AG04449 (cell line): ENCODE data around the gene CYB561D2.
A peak's percentile ranks its signal among the peaks of the same experiment; 100 is the strongest.
"Not testable (repeated sequence)": the region's sequence is repeated elsewhere in the genome, so short reads cannot be mapped to it uniquely, and the experiment has no call there.

ENCODE experiments used
- CTCF ChIA-PET: fragments of 350-600 bp; formaldehyde crosslinking; extraction: SDS; loops from one replicate; lab custom pipeline; 2021; ENCODE audit warnings: antibody characterized with exemption; lab: Yijun Ruan, JAX
- POLR2A ChIA-PET: fragments of 400-600, 350-600 bp; formaldehyde crosslinking; extraction: SDS; loops from one replicate; lab custom pipeline; 2020; ENCODE audit warnings: antibody characterized with exemption, inconsistent platforms; lab: Yijun Ruan, JAX
- DNase-seq: peaks from one replicate; pipeline ENCODE4 v3.0.0-alpha.2; 2010; ENCODE audit warnings: low read depth, low spot score
- H3K4me3 ChIP-seq: 2 replicates; pipeline ENCODE4 v1.5.1; 2011; ENCODE audit warnings: low read depth, mild to moderate bottlenecking, control low read depth, low read length
- TF ChIP-seq, protein P1 (sequence below): IDR thresholded peaks from one replicate; pipeline ENCODE4 v1.5.1; 2011; ENCODE audit warnings: mild to moderate bottlenecking, moderate library complexity, low read length, control low read depth, inconsistent platforms; ENCODE audit not compliant: insufficient read depth; ENCODE audit errors: missing control alignments

CYB561D2 gene

DNA sequence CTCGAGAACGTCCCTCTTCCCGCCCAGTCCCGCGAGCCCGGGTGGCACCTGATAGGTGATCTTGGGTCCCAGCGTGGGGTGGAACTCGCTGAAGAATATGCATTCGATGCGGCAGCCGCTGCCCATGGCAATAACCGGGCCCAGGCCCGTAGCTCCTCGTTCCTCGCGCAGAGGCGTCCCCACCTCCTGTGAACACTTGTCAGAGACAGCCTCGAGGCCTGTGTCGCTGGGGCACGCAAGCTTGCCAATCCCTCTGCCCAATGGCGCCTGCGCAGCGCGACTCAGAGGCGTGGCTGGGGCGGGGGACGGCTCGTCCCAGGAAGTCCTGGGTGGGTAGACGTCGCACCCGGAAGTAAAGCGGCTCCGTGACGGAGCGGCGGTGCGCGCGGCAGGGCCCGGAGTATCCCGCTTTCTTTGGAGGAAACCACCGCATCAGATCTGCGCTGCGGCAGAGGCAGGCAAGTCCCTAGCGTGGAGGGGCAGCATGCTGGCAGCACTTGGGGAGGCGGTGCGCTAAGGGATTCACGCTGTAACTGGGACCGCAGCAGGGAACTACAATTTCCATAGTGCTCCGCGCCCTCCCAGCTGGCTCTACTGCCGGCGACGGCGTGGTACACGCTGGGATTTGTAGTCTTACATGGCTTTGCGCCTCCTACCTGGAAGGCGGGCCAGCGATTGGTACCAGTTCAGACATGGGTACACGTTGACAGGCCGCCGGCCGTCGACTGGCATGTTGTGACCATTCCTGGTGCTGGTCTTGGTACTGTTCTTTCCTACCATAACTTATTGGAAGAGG lies at the start of gene CYB561D2, which contains the start of gene NPRL2:
Gene CYB561D2, plus strand, starts transcription at position 336 of the 796 bp plus-strand sequence. CDS start 572 bp downstream, outside the sequence.
Gene NPRL2, minus strand, starts transcription at position 249 of the 796 bp plus-strand sequence. Its CDS starts 123 bp downstream, at position 126.
- ChIA-PET POLR2A (interaction anchor here (0.6 to 1.8 kb wide), 8 partner anchors 9 to 265 kb away, joined by 3 to 10 read pairs (median 3); partner anchors contain the start of genes HEMK1, RASSF1 and TMEM115), CTCF (interaction anchor here (0.7 to 16.7 kb wide), 9 partner anchors 8 to 264 kb away, joined by 3 to 473 read pairs (median 6); partner anchors contain the start of genes MAPKAPK3 and RASSF1)
- TF ChIP-seq, protein P1, sequence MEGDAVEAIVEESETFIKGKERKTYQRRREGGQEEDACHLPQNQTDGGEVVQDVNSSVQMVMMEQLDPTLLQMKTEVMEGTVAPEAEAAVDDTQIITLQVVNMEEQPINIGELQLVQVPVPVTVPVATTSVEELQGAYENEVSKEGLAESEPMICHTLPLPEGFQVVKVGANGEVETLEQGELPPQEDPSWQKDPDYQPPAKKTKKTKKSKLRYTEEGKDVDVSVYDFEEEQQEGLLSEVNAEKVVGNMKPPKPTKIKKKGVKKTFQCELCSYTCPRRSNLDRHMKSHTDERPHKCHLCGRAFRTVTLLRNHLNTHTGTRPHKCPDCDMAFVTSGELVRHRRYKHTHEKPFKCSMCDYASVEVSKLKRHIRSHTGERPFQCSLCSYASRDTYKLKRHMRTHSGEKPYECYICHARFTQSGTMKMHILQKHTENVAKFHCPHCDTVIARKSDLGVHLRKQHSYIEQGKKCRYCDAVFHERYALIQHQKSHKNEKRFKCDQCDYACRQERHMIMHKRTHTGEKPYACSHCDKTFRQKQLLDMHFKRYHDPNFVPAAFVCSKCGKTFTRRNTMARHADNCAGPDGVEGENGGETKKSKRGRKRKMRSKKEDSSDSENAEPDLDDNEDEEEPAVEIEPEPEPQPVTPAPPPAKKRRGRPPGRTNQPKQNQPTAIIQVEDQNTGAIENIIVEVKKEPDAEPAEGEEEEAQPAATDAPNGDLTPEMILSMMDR, result no peak
- DNase-seq, result peak; percentile 55
- H3K4me3 ChIP-seq, result peak within 1 kb of the TSS; percentile 99

- POLR2A ChIA-PET, result no interaction called here
- no peak overlapping the region for H3K4me3 ChIP-seq
- CTCF ChIA-PET, result interaction anchor here (1.3 to 1.6 kb wide), 2 partner anchors 13 to 22 kb away, joined by 3 to 4 read pairs; no protein-coding TSS in a partner anchor
- TF ChIP-seq, protein P1, result no peak
- no peak for DNase-seq
Measured at GRCh38 chr3:50302095-50303012, 48.3 kb upstream of the CYB561D2 start.

DNA sequence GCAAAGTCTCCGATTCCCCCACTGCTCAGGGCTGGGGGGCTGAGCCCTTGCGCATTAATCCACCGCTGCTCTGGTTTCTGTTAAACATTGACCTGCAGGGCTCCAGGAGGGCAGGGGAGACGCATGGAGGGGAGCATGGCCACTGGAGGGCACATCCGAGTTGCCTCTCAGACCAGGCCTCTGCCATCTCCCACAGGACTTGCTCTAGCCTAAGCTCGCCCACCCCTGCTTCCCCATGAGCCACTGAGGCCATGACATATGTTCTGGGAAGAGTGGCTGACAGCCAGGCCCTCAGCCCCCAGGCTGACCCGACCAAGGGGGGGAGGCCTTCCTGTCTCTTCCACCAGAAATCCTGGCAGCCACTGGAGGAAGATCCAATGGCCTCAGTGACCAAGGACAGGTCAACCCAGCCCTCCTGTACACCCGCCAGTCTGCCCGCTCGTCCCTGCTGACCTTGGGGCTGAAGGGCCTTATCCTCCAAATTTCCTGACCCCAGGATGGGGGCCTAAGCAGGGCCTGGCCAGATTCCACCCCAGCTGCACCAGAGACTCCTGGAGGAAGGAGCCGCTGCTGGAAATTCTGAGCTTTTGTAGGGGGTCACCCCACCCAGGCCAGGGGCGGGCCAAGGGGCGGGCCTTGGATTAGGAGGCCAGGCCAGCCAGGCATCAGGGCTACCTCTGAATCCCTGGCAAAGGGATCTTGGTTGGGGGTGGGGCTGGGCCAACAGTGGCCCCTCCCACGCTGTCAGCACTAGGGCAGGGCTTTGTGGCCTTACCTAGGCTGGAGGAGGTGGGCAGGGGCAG lies 47.4 kb upstream of the CYB561D2 start, which contains the start of gene HYAL1:
Gene HYAL1, minus strand, starts transcription at position 562 of the 803 bp plus-strand sequence. CDS start 618 bp downstream, outside the sequence.
- ChIA-PET POLR2A (no interaction called here), CTCF (interaction anchor here (1.3 to 1.6 kb wide), 2 partner anchors 12 to 21 kb away, joined by 3 to 4 read pairs; no protein-coding TSS in a partner anchor)
- TF ChIP-seq, protein P1, result no peak
- no peak for DNase-seq
- H3K4me3 ChIP-seq, result no peak within 1 kb of the TSS

DNA sequence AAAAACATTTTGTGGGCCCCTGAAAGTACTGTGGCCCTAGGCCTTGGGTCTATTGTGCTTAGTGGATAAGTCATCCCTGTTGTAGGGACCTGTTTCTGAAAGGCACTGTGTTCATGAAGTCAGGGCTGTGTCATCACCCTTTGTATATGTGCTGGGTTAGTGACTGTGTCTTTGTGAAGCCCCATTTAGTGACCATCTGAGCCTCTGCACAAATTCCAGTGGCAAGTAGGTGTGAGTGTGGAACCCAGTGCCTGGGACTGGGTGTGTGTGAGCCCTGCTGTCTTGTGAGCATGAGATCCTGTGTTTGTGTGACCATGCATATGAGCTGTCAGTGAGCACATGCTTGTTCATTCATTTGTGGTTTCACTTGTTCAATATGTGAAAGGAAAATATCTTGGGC lies 46.1 kb upstream of the CYB561D2 start:
- DNase-seq, result no peak
- no peak overlapping the region for H3K4me3 ChIP-seq
- ChIA-PET POLR2A (no interaction called here), CTCF (no interaction called here)
- TF ChIP-seq, protein P1, result no peak

DNA sequence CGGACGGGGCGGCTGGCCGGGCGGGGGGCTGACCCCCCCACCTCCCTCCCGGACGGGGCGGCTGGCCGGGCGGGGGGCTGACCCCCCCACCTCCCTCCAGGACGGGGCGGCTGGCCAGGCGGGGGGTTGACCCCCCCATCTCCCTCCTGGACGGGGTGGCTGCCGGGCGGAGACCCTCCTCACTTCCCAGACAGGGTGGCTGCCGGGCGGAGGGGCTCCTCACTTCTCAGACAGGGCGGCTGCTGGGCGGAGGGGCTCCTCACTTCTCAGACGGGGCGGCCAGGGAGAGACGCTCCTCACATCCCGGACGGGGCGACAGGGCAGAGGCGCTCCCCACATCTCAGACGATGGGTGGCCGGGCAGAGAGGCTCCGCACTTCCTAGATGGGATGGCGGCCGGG lies 38.6 kb upstream of the CYB561D2 start:
- CTCF ChIA-PET, POLR2A ChIA-PET, DNase-seq, H3K4me3 ChIP-seq: not testable (repeated sequence)
